HG02798 (cell line): ENCODE results near the gene VPS37C.

Source experiments
- ATAC-seq: cut with Tn5 transposase; IDR thresholded peaks from one replicate; pipeline ENCODE4 v1.9.1; 2021; ENCODE audit warnings: mild to moderate bottlenecking; ENCODE audit not compliant: unreplicated experiment, poor library complexity

The VPS37C gene

GRCh38 chr11:61080986-61081590 is 80.1 kb downstream of the VPS37C start:
- ATAC-seq, result no peak

GRCh38 chr11:61080526-61080925 is 80.7 kb downstream of the VPS37C start:
- no peak for ATAC-seq
